Measurements from ENCODE around the gene CACNB3. TPM values are rescaled to one million over a fixed set of nuclear protein-coding genes. Genes with fewer than 3 reads are reported as not detected.
"Not testable (repeated sequence)": the region's sequence is repeated elsewhere in the genome, so short reads cannot be mapped to it uniquely, and the experiment has no call there.

CACNB3 gene
- total RNA-seq, 1 donor from 2014 or later = 23.5 TPM

- H3K9me3 ChIP-seq = no peaks in the 10 kb centered on the region
- intact Hi-C loops (cut with DNase I) = no loop called here
- H3K4me3 ChIP-seq = no peak overlapping the region
- no peak for DNase-seq
- H3K4me1 ChIP-seq = no peaks in the 10 kb centered on the region
- peaks cover 85% of the 10 kb centered on the region for H3K36me3 ChIP-seq
- TF ChIP-seq, protein P1, sequence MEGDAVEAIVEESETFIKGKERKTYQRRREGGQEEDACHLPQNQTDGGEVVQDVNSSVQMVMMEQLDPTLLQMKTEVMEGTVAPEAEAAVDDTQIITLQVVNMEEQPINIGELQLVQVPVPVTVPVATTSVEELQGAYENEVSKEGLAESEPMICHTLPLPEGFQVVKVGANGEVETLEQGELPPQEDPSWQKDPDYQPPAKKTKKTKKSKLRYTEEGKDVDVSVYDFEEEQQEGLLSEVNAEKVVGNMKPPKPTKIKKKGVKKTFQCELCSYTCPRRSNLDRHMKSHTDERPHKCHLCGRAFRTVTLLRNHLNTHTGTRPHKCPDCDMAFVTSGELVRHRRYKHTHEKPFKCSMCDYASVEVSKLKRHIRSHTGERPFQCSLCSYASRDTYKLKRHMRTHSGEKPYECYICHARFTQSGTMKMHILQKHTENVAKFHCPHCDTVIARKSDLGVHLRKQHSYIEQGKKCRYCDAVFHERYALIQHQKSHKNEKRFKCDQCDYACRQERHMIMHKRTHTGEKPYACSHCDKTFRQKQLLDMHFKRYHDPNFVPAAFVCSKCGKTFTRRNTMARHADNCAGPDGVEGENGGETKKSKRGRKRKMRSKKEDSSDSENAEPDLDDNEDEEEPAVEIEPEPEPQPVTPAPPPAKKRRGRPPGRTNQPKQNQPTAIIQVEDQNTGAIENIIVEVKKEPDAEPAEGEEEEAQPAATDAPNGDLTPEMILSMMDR (IDR thresholded peaks at IDR 0.05) = no peak
- no peaks in the 10 kb centered on the region for H3K27me3 ChIP-seq (ENCODE audit: low read depth)
- no peak for ATAC-seq
- H3K27ac ChIP-seq = no peak overlapping the region
Observed at GRCh38 chr12:48838048-48838447, 19.8 kb downstream of the CACNB3 start.

GRCh38 chr12:48842021-48842420 lies 23.7 kb downstream of the CACNB3 start:
- H3K9me3 ChIP-seq; intact Hi-C loops (cut with DNase I); H3K4me3 ChIP-seq; H3K27ac ChIP-seq; H3K27me3 ChIP-seq (ENCODE audit: low read depth); ATAC-seq; H3K4me1 ChIP-seq; DNase-seq: not testable (repeated sequence)
- H3K36me3 ChIP-seq = peaks cover 83% of the 10 kb centered on the region

DNA sequence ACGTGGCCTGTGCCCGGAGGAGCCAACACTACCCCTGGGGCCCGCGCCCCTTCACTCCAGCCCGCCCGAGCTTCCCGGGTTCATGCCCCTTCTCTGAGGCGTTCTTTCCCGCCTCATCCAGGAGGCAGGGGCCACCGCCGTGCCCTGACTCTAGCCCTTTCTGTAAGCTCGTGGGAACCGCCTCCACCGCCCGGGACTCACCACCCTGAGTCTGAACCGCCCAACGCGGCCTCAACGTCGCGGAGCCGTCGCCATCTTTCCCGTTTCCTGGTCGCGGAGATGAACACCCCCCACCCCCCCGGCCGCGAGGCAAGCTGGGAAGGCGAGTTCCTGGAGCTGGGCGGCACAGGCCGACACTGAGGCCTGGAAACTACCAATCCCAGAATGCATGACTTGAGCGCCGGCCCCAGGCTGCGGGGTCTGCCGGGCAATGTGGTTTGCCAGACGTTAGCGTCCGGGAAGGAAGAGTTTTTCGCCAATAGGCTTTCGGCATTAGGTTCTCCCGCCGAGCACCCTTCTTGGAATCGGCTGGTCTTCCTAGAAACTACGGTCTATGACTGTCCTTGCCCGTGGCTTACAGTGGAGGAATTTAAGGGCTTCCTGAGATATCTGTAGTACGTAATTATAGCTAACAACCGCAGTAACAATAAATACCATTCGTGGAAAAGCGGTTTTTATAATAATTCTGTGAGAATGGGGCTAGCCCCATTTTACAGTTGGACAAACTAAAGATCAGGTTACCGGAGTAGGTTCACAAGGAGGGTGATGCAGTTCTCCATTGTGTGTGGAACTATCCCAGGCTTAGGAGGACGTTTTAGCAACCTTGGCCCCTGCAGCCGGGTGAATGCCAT lies 33.8 kb downstream of the CACNB3 start, which contains the start of gene DDX23:
Gene DDX23 (minus strand): TSS at position 281 of the 851 bp plus-strand sequence. CDS start 6,381 bp downstream, outside the sequence.
- no peaks in the 10 kb centered on the region for H3K27me3 ChIP-seq (ENCODE audit: low read depth)
- intact Hi-C loops (cut with DNase I) = no loop called here
- ATAC-seq = peak; percentile 97 to 98
- TF ChIP-seq, protein P1 (IDR thresholded peaks at IDR 0.05) = no peak
- H3K9me3 ChIP-seq = no peaks in the 10 kb centered on the region
- DNase-seq = peak; percentile 96
- H3K4me1 ChIP-seq = peaks cover 28% of the 10 kb centered on the region
- peak within 1 kb of the TSS; percentile 74 for H3K4me3 ChIP-seq
- peak within 1 kb of the TSS; percentile 87 for H3K27ac ChIP-seq
- peaks cover 12% of the 10 kb centered on the region for H3K36me3 ChIP-seq

- intact Hi-C loops (cut with DNase I) = no loop called here
- Histone ChIP-seq H3K36me3 (peaks cover 16% of the 10 kb centered on the region), H3K27ac (peak overlapping the region; percentile 87), H3K9me3 (no peaks in the 10 kb centered on the region), H3K27me3 (ENCODE audit: low read depth) (no peaks in the 10 kb centered on the region), H3K4me1 (peaks cover 28% of the 10 kb centered on the region), H3K4me3 (peak overlapping the region; percentile 74)
- ATAC-seq (peak; percentile 75 to 84), DNase-seq (peak; percentile 76)
- TF ChIP-seq, protein P1 (IDR thresholded peaks at IDR 0.05) = peak; percentile 91
Observed at GRCh38 chr12:48852734-48853688, 34.7 kb downstream of the CACNB3 start.

GRCh38 chr12:48854488-48854887 lies 36.2 kb downstream of the CACNB3 start:
- peaks cover 12% of the 10 kb centered on the region for H3K36me3 ChIP-seq
- H3K27me3 ChIP-seq (ENCODE audit: low read depth) = no peaks in the 10 kb centered on the region
- intact Hi-C loops (cut with DNase I) = no loop called here
- peaks cover 28% of the 10 kb centered on the region for H3K4me1 ChIP-seq
- H3K27ac ChIP-seq = no peak overlapping the region
- TF ChIP-seq, protein P1 (IDR thresholded peaks at IDR 0.05) = no peak
- H3K9me3 ChIP-seq = no peaks in the 10 kb centered on the region
- no peak for DNase-seq
- ATAC-seq = no peak
- H3K4me3 ChIP-seq = no peak overlapping the region

GRCh38 chr12:48854932-48855331 lies 36.6 kb downstream of the CACNB3 start:
- H3K27me3 ChIP-seq (ENCODE audit: low read depth); H3K4me3 ChIP-seq; DNase-seq; H3K27ac ChIP-seq; intact Hi-C loops (cut with DNase I); H3K9me3 ChIP-seq; ATAC-seq: not testable (repeated sequence)
- H3K4me1 ChIP-seq = peaks cover 24% of the 10 kb centered on the region
- peaks cover 13% of the 10 kb centered on the region for H3K36me3 ChIP-seq

All from lower lobe of right lung (tissue), 2 donors.